Non-pigmented ciliary epithelial cell (primary cell): ENCODE data around the gene TMX4.

Experiments
- DNase-seq: peaks from one replicate; pipeline ENCODE4 v3.0.0-alpha.2; 2010; ENCODE audit warnings: low read depth

Gene TMX4

GRCh38 chr20:8018958-8019245, 659 bp downstream of the TMX4 start:
- no peak for DNase-seq

- DNase-seq, result no peak
These were observed 6.8 kb downstream of the TMX4 start for GRCh38 chr20:8012724-8013123.

- no peak for DNase-seq
These were observed 10.8 kb downstream of the TMX4 start for GRCh38 chr20:8008733-8009132.

- no peak for DNase-seq
These were observed 12.1 kb downstream of the TMX4 start for GRCh38 chr20:8007490-8007889.

- DNase-seq, result no peak
These were observed 13.8 kb downstream of the TMX4 start for GRCh38 chr20:8005575-8006366.

GRCh38 chr20:8005033-8005432, 14.5 kb downstream of the TMX4 start:
- DNase-seq, result no peak

- no peak for DNase-seq
These were observed 17.5 kb downstream of the TMX4 start for GRCh38 chr20:8002056-8002455.

- DNase-seq, result no peak
These were observed 18.8 kb downstream of the TMX4 start for GRCh38 chr20:8000796-8001195.

- DNase-seq, result no peak
These were observed 22.7 kb downstream of the TMX4 start for GRCh38 chr20:7996898-7997297.

- no peak for DNase-seq
These were observed 24.8 kb downstream of the TMX4 start for GRCh38 chr20:7994809-7995208.

GRCh38 chr20:7993703-7994102, 25.9 kb downstream of the TMX4 start:
- DNase-seq, result no peak

GRCh38 chr20:7993238-7993637, 26.3 kb downstream of the TMX4 start:
- DNase-seq, result no peak

GRCh38 chr20:7990385-7990784, 29.2 kb downstream of the TMX4 start:
- no peak for DNase-seq

- no peak for DNase-seq
These were observed 30.2 kb downstream of the TMX4 start for GRCh38 chr20:7989379-7989778.

- DNase-seq, result no peak
These were observed 33.6 kb downstream of the TMX4 start for GRCh38 chr20:7985916-7986315.

GRCh38 chr20:7984192-7984591, 35.4 kb downstream of the TMX4 start:
- no peak for DNase-seq

- no peak for DNase-seq
These were observed 38.2 kb downstream of the TMX4 start for GRCh38 chr20:7981374-7981773.

GRCh38 chr20:7980332-7981046, 39.1 kb downstream of the TMX4 start:
- peak; percentile 20 for DNase-seq

- no peak for DNase-seq
These were observed 41.9 kb downstream of the TMX4 start for GRCh38 chr20:7977709-7978108.

- no peak for DNase-seq
These were observed 43.6 kb downstream of the TMX4 start for GRCh38 chr20:7975851-7976414.

- DNase-seq, result no peak
These were observed 44.7 kb downstream of the TMX4 start for GRCh38 chr20:7974785-7975435.

GRCh38 chr20:7971536-7972280, 47.9 kb downstream of the TMX4 start:
- DNase-seq, result no peak
